Fibroblast of lung (primary cell): Measurements from ENCODE around the gene FSD1. TPM values are rescaled to one million over a fixed set of nuclear protein-coding genes. Genes with fewer than 3 reads are reported as not detected.

Experiments
- DNase-seq, 2 donors: peaks; one replicate each; pipeline versions ENCODE4 v3.0.0 to v3.0.0-alpha.2; 2010; ENCODE audit warnings: low read depth in 2 of 2
- H2AFZ ChIP-seq: 2 replicates; pipeline ENCODE4 v1.5.1; 2012; ENCODE audit warnings: low read length, control low read depth, inconsistent platforms
- H3K27ac ChIP-seq: 2 replicates; pipeline ENCODE4 v1.5.1; 2011; ENCODE audit warnings: low read length, control low read depth; ENCODE audit not compliant: insufficient read depth
- H3K27me3 ChIP-seq: 2 replicates; pipeline ENCODE4 v1.5.1; 2011; ENCODE audit warnings: mild to moderate bottlenecking, low read length; ENCODE audit not compliant: control insufficient read depth, insufficient read depth
- H3K36me3 ChIP-seq: 2 replicates; pipeline ENCODE4 v1.5.1; 2011; ENCODE audit warnings: low read length; ENCODE audit not compliant: control insufficient read depth, insufficient read depth
- H3K4me1 ChIP-seq: 2 replicates; pipeline ENCODE4 v1.5.1; 2011; ENCODE audit warnings: low read length; ENCODE audit not compliant: control insufficient read depth, insufficient read depth; ENCODE audit errors: extremely low read depth
- H3K4me2 ChIP-seq: 2 replicates; pipeline ENCODE4 v1.5.1; 2011; ENCODE audit warnings: low read length, control low read depth; ENCODE audit not compliant: insufficient read depth; ENCODE audit errors: extremely low read depth
- H3K4me3 ChIP-seq, 4 experiments: fragments of 200-600 bp in 1 of 4; sonication (generic) in 1 of 4; replicated peaks in 1 of 4; 2 replicates each; pipeline ENCODE4 v1.5.1; 2011 to 2016; ENCODE audit warnings: low read length in 4 of 4, low read depth in 3 of 4, mild to moderate bottlenecking in 3 of 4, control low read depth in 2 of 4, inconsistent platforms in 1 of 4, mixed read lengths in 1 of 4; ENCODE audit not compliant: insufficient read depth in 1 of 4; ENCODE audit errors: control extremely low read depth in 1 of 4
- H3K79me2 ChIP-seq: 2 replicates; pipeline ENCODE4 v1.5.1; 2012; ENCODE audit warnings: mild to moderate bottlenecking, low read length, inconsistent platforms; ENCODE audit not compliant: control insufficient read depth, insufficient read depth
- H3K9ac ChIP-seq: 2 replicates; pipeline ENCODE4 v1.5.1; 2011; ENCODE audit warnings: mild to moderate bottlenecking, low read length, control low read depth; ENCODE audit not compliant: insufficient read depth
- H3K9me3 ChIP-seq: 2 replicates; pipeline ENCODE4 v1.5.1; 2012; ENCODE audit warnings: low read depth, low read length; ENCODE audit not compliant: control insufficient read depth, insufficient read depth
- H4K20me1 ChIP-seq: 2 replicates; pipeline ENCODE4 v1.5.1; 2011; ENCODE audit warnings: low read length; ENCODE audit not compliant: control insufficient read depth, insufficient read depth; ENCODE audit errors: extremely low read depth
- CTCF ChIP-seq, 2 donors: IDR thresholded peaks in 1 of 2; conservative IDR thresholded peaks in 1 of 2; 1 replicate in 1 of 2; 2 replicates in 1 of 2; pipeline ENCODE4 v1.5.1; 2011 to 2012; ENCODE audit warnings: low read length in 2 of 2, control low read depth in 1 of 2, inconsistent platforms in 1 of 2, low read depth in 1 of 2, mild to moderate bottlenecking in 1 of 2
- EZH2 ChIP-seq: IDR thresholded peaks from 2 replicates; pipeline ENCODE4 v1.5.1; 2012; ENCODE audit warnings: low read length, control low read depth, mild to moderate bottlenecking; ENCODE audit errors: missing control alignments
- polyA plus RNA-seq, 2 donors: library from polyadenylated mRNA; depleted of rRNA in 1 of 2; stranded (reverse) in 1 of 2; unstranded in 1 of 2; fragments of >200 nt; gene quantifications; 2 replicates each; pipeline ENCODE4 v1.2.1, GENCODE V29; 2011 to 2012; ENCODE audit warnings: missing spikeins in 1 of 2
- total RNA-seq: library from RNA; depleted of rRNA; stranded (reverse); fragments of >200 nt; gene quantifications from 2 replicates; pipeline ENCODE4 v1.2.1, GENCODE V29; 2014

The FSD1 gene
- total and polyA plus RNA-seq, 2 donors (not counting 1 experiment from before 2014, with no cell fraction given), result 4.6 to 10.1 TPM

GRCh38 chr19:4302243-4302640 is 2.2 kb upstream of the FSD1 start, which contains the start of gene TMIGD2:
TMIGD2 (minus strand) TSS chr19:4302389; CDS start chr19:4302385, 4 bp downstream.
- Histone ChIP-seq H4K20me1 (no peaks in the 10 kb centered on the region), H3K4me3 (no peak within 1 kb of the TSS), H3K79me2 (no peaks in the 10 kb centered on the region), H3K4me1 (no peaks in the 10 kb centered on the region), H3K9me3 (no peaks in the 10 kb centered on the region), H3K36me3 (no peaks in the 10 kb centered on the region), H3K9ac (no peak within 1 kb of the TSS), H3K4me2 (no peak within 1 kb of the TSS), H2AFZ (no peak within 1 kb of the TSS), H3K27me3 (no peaks in the 10 kb centered on the region), H3K27ac (no peak within 1 kb of the TSS)
- TF ChIP-seq CTCF (conservative IDR thresholded peaks at IDR 0.05 in 1 of 2, IDR thresholded peaks at IDR 0.05 in 1 of 2; ENCODE audit: low read depth in 1 of 2, low read length in 2 of 2) (no peak), EZH2 (no peak)
- no peak for DNase-seq

- no peaks in the 10 kb centered on the region for H3K9me3 ChIP-seq
- no peaks in the 10 kb centered on the region for H4K20me1 ChIP-seq
- H3K36me3 ChIP-seq, result no peaks in the 10 kb centered on the region
- H3K4me3 ChIP-seq, result peak overlapping the region in 1 of 4 experiments; percentile 47
- no peak overlapping the region for H3K9ac ChIP-seq
- no peak overlapping the region for H2AFZ ChIP-seq
- no peaks in the 10 kb centered on the region for H3K27me3 ChIP-seq
- no peaks in the 10 kb centered on the region for H3K4me1 ChIP-seq
- H3K79me2 ChIP-seq, result no peaks in the 10 kb centered on the region
- no peak overlapping the region for H3K27ac ChIP-seq
- no peak for TF ChIP-seq CTCF (conservative IDR thresholded peaks at IDR 0.05 in 1 of 2, IDR thresholded peaks at IDR 0.05 in 1 of 2; ENCODE audit: low read depth in 1 of 2, low read length in 2 of 2)
- no peak for TF ChIP-seq EZH2
- H3K4me2 ChIP-seq, result peak overlapping the region; percentile 32
- DNase-seq, result no peak
Measured at GRCh38 chr19:4303819-4304537, 420 bp upstream of the FSD1 start.

GRCh38 chr19:4305257-4305612 is 837 bp downstream of the FSD1 start:
- Histone ChIP-seq H3K27ac (no peak overlapping the region), H4K20me1 (no peaks in the 10 kb centered on the region), H3K36me3 (no peaks in the 10 kb centered on the region), H3K9me3 (no peaks in the 10 kb centered on the region), H3K27me3 (no peaks in the 10 kb centered on the region), H2AFZ (no peak overlapping the region), H3K9ac (no peak overlapping the region), H3K4me1 (no peaks in the 10 kb centered on the region), H3K4me3 (no peak overlapping the region), H3K79me2 (no peaks in the 10 kb centered on the region), H3K4me2 (no peak overlapping the region)
- no peak for DNase-seq
- no peak for TF ChIP-seq CTCF (conservative IDR thresholded peaks at IDR 0.05 in 1 of 2, IDR thresholded peaks at IDR 0.05 in 1 of 2; ENCODE audit: low read depth in 1 of 2, low read length in 2 of 2)
- no peak for TF ChIP-seq EZH2
